Mesenteric fat pad (tissue), 1 donor: ENCODE data around the gene SELENBP1. TPM values are rescaled to one million over a fixed set of nuclear protein-coding genes. Genes with fewer than 3 reads are reported as not detected.

Experiments used
- total RNA-seq: library from RNA; stranded (reverse); fragmentation: NEBNext Ultra II Directional; extraction: Animal tissue kit (Norgen Biotek cat#: 25700); gene quantifications from one replicate; pipeline ENCODE4 v1.2.1, GENCODE V29; 2021
- donor health status: DM: yes; HTN: yes; CAD: no.

SELENBP1 gene
- total RNA-seq, 1 donor from 2014 or later: 63.0 TPM

Other genes with a start within 250 kb of the SELENBP1 start
- gene SEMA6C, start 226.1 kb downstream of the SELENBP1 start, total RNA-seq: 4.8 TPM
- 8.0 TPM for gene TNFAIP8L2, start 216.1 kb downstream of the SELENBP1 start, total RNA-seq
- gene LYSMD1, start 206.8 kb downstream of the SELENBP1 start, total RNA-seq: 5.3 TPM
- 32.7 TPM for gene SCNM1, start 206.6 kb downstream of the SELENBP1 start, total RNA-seq
- gene TMOD4, start 196.7 kb downstream of the SELENBP1 start, total RNA-seq: not detected
- 34.6 TPM for gene VPS72, start 182.5 kb downstream of the SELENBP1 start, total RNA-seq
- 52.2 TPM for gene PIP5K1A, start 174.2 kb downstream of the SELENBP1 start, total RNA-seq
- 142 TPM for gene PSMD4, start 118.0 kb downstream of the SELENBP1 start, total RNA-seq
- 16.2 TPM for gene ZNF687, start 90.4 kb downstream of the SELENBP1 start, total RNA-seq
- 84.4 TPM for gene PI4KB, start 45.3 kb downstream of the SELENBP1 start, total RNA-seq
- 29.2 TPM for gene RFX5, start 25.5 kb downstream of the SELENBP1 start, total RNA-seq
- 229 TPM for gene PSMB4, start 26.9 kb upstream of the SELENBP1 start, total RNA-seq
- gene POGZ, start 86.8 kb upstream of the SELENBP1 start, total RNA-seq: 52.2 TPM
- 0.13 TPM for gene CGN, start 138.7 kb upstream of the SELENBP1 start, total RNA-seq
- gene TUFT1, start 167.6 kb upstream of the SELENBP1 start, total RNA-seq: 6.6 TPM
- gene SNX27, start 239.3 kb upstream of the SELENBP1 start, total RNA-seq: 40.4 TPM